GM23338 (cell line): Measurements from ENCODE around the gene TMEM185B. TPM values are rescaled to one million over a fixed set of nuclear protein-coding genes. Genes with fewer than 3 reads are reported as not detected.
"Not testable (repeated sequence)": the region's sequence is repeated elsewhere in the genome, so short reads cannot be mapped to it uniquely, and the experiment has no call there.

Experiments used
- ATAC-seq: fragments of 200-7000 bp; cut with Tn5 transposase; 3 replicates; pipeline ENCODE4 v1.9.1; 2020
- DNase-seq: peaks from one replicate; pipeline ENCODE4 v3.0.0-alpha.2; 2015; ENCODE audit warnings: low spot score
- H2AFZ ChIP-seq: fragments of 200-600 bp; sonication (generic); 2 replicates; pipeline ENCODE4 v1.8.0; 2016; ENCODE audit warnings: antibody characterized with exemption, mild to moderate bottlenecking, moderate library complexity
- H3F3A ChIP-seq: fragments of 200-600 bp; sonication (generic); replicated peaks from 2 replicates; pipeline ENCODE4 v1.8.0; 2017; ENCODE audit warnings: antibody characterized with exemption, mixed run types, low read depth
- H3K27ac ChIP-seq: fragments of 200-600 bp; sonication (generic); 2 replicates; pipeline ENCODE4 v1.6.1; 2016; ENCODE audit warnings: low read depth
- H3K27me3 ChIP-seq: fragments of 200-600 bp; sonication (generic); 2 replicates; pipeline ENCODE4 v1.8.0; 2016; ENCODE audit warnings: mild to moderate bottlenecking, mixed run types, moderate library complexity; ENCODE audit not compliant: insufficient read depth
- H3K36me3 ChIP-seq: fragments of 200-600 bp; sonication (generic); 2 replicates; pipeline ENCODE4 v1.8.0; 2016; ENCODE audit warnings: mild to moderate bottlenecking; ENCODE audit not compliant: insufficient read depth
- H3K4me1 ChIP-seq: fragments of 200-600 bp; sonication (generic); 2 replicates; pipeline ENCODE4 v1.8.0; 2016; ENCODE audit warnings: mild to moderate bottlenecking, moderate library complexity; ENCODE audit not compliant: insufficient read depth
- H3K4me2 ChIP-seq: fragments of 200-600 bp; sonication (generic); 2 replicates; pipeline ENCODE4 v1.7.1; 2017; ENCODE audit warnings: mixed run types
- H3K4me3 ChIP-seq: fragments of 200-600 bp; sonication (generic); 2 replicates; pipeline ENCODE4 v1.6.1; 2016; ENCODE audit warnings: mixed run types
- H3K79me2 ChIP-seq: fragments of 200-600 bp; sonication (generic); replicated peaks from 2 replicates; pipeline ENCODE4 v1.8.0; 2017; ENCODE audit warnings: mild to moderate bottlenecking; ENCODE audit not compliant: insufficient read depth
- H3K9me2 ChIP-seq: fragments of 200-600 bp; sonication (generic); 2 replicates; pipeline ENCODE4 v1.8.0; 2017; ENCODE audit not compliant: insufficient read depth
- H4K20me1 ChIP-seq: fragments of 200-600 bp; sonication (generic); replicated peaks from 2 replicates; pipeline ENCODE4 v1.8.0; 2017; ENCODE audit warnings: mild to moderate bottlenecking; ENCODE audit not compliant: insufficient read depth
- H3K27ac Mint-ChIP-seq: 2 replicates; pipeline ENCODE4 v1.8.0; 2020; ENCODE audit warnings: inconsistent platforms, mild to moderate bottlenecking, moderate library complexity, mixed read lengths
- H3K27me3 Mint-ChIP-seq: 3 replicates; pipeline ENCODE4 v1.8.0; 2022; ENCODE audit warnings: low read depth, mild to moderate bottlenecking, moderate library complexity, mixed read lengths, inconsistent platforms; ENCODE audit not compliant: insufficient read depth, poor library complexity
- H3K36me3 Mint-ChIP-seq: 3 replicates; pipeline ENCODE4 v1.8.0; 2021; ENCODE audit warnings: low read depth, mild to moderate bottlenecking, inconsistent platforms, moderate library complexity, mixed read lengths
- H3K4me1 Mint-ChIP-seq: 3 replicates; pipeline ENCODE4 v1.8.0; 2020; ENCODE audit warnings: mild to moderate bottlenecking, inconsistent platforms, mixed read lengths
- H3K4me3 Mint-ChIP-seq: 3 replicates; pipeline ENCODE4 v1.8.0; 2021; ENCODE audit warnings: moderate library complexity, mild to moderate bottlenecking, inconsistent platforms, mixed read lengths
- H3K9me3 Mint-ChIP-seq: 3 replicates; pipeline ENCODE4 v1.8.0; 2020; ENCODE audit warnings: moderate library complexity, mild to moderate bottlenecking, inconsistent platforms, mixed read lengths
- CREB1 ChIP-seq: fragments of 250-450 bp; sonication (Bioruptor Pico); IDR thresholded peaks from 2 replicates; pipeline ENCODE4 v1.5.0; 2020; ENCODE audit warnings: low read depth, mild to moderate bottlenecking, moderate library complexity
- EZH2 ChIP-seq: fragments of 200-600 bp; sonication (generic); IDR thresholded peaks from one replicate; pipeline ENCODE4 v1.8.0; 2017; ENCODE audit warnings: antibody characterized with exemption, mild to moderate bottlenecking, low read depth; ENCODE audit not compliant: unreplicated experiment
- EZH2phosphoT487 ChIP-seq: fragments of 200-600 bp; sonication (generic); IDR thresholded peaks from one replicate; pipeline ENCODE4 v1.8.1; 2018; ENCODE audit warnings: antibody characterized with exemption; ENCODE audit not compliant: unreplicated experiment
- JUNB ChIP-seq: IDR thresholded peaks from one replicate; pipeline ENCODE4 v1.6.1; 2016; ENCODE audit warnings: antibody characterized with exemption; ENCODE audit not compliant: unreplicated experiment
- NANOG ChIP-seq: IDR thresholded peaks from 2 replicates; pipeline ENCODE4 v1.6.1; 2016; ENCODE audit warnings: antibody characterized with exemption, borderline replicate concordance
- POLR2AphosphoS5 ChIP-seq: IDR thresholded peaks from 2 replicates; pipeline ENCODE4 v1.6.1; 2016; ENCODE audit warnings: antibody characterized with exemption, low read depth
- STAT1 ChIP-seq: IDR thresholded peaks from one replicate; pipeline ENCODE4 v1.6.1; 2016; ENCODE audit warnings: antibody characterized with exemption; ENCODE audit not compliant: unreplicated experiment
- ZNF114 ChIP-seq: fragments of 250-450 bp; sonication (Bioruptor Pico); IDR thresholded peaks from 2 replicates; pipeline ENCODE4 v1.5.0; 2020; ENCODE audit warnings: mild to moderate bottlenecking, moderate library complexity
- ZNF331 ChIP-seq: fragments of 250-450 bp; sonication (Bioruptor Pico); IDR thresholded peaks from 2 replicates; pipeline ENCODE4 v1.5.0; 2020; ENCODE audit warnings: low read depth, mild to moderate bottlenecking, moderate library complexity
- polyA plus RNA-seq: library from polyadenylated mRNA; unstranded; fragments of >200 nt; fragmentation: Nextera tagmentation; extraction: Ambion mirVana; gene quantifications from 2 replicates; pipeline ENCODE4 v1.2.1, GENCODE V29; 2016
- total RNA-seq: library from RNA; depleted of rRNA; stranded (reverse); fragments of >200 nt; shearing (Covaris generic); gene quantifications from 2 replicates; pipeline ENCODE4 v1.2.3, GENCODE V29; 2014
- TF ChIP-seq, protein P1 (sequence below), 2 experiments: fragments of 200-600 bp in 1 of 2; sonication (generic) in 1 of 2; conservative IDR thresholded peaks; 2 replicates each; pipeline versions ENCODE4 v1.5.1 to v1.6.1; 2016 to 2017; ENCODE audit warnings: antibody characterized with exemption in 2 of 2, low read depth in 2 of 2, mild to moderate bottlenecking in 2 of 2, moderate library complexity in 1 of 2
- TF ChIP-seq, protein P2 (sequence below): IDR thresholded peaks from one replicate; pipeline ENCODE4 v1.6.1; 2018; ENCODE audit warnings: antibody characterized with exemption; ENCODE audit not compliant: unreplicated experiment
- TF ChIP-seq, protein P3 (sequence below): fragments of 250-450 bp; sonication (Bioruptor Pico); IDR thresholded peaks from 2 replicates; pipeline ENCODE4 v1.5.0; 2020; ENCODE audit warnings: mild to moderate bottlenecking, moderate library complexity

TMEM185B gene
- total and polyA plus RNA-seq, 2 experiments from 2014 or later = 3.9 to 24.4 TPM

DNA sequence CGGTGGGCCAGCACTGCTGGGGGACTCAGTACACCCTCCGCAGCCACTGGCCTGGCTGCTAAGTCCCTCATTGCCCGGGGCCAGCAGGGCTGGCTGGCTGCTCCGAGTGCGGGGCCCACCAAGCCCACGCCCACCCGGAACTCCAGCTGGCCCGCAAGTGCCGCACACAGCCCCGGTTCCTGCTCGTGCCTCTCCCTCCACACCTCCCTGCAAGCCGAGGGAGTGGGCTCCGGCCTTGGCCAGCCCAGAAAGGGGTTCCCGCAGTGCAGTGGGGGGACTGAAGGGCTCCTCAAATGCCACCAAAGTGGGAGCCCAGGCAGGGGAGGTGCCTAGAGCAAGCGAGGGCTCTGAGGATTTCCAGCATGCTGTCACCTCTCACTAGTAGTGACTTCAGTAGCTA is 36.7 kb upstream of the TMEM185B start:
- not testable (repeated sequence) for ATAC-seq, H3K4me1 ChIP-seq, H3K4me1 Mint-ChIP-seq

DNA sequence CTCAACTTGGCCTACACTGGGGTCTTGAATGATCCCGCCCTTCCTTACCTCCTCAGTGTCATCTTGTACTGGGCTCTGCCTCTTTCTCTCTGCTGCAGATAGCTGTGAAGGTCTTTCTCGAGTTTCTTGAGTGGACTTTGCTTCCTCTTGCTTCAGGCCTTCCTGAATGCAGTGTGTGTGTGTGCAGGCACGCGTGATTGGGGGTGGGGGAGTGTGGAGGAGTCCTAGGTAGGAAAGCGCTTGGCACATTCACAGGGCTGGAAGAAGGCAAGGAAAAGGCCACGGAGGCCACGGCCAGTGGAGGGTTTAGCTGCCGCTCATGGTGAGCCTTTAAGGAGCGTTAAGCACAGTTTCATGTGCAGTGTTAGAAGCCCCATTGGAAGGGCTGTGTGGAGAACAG is 35.0 kb upstream of the TMEM185B start:
- ATAC-seq (no peak), DNase-seq (no peak)
- Mint-ChIP-seq H3K27ac (no peak overlapping the region), H3K4me3 (no peak overlapping the region), H3K27me3 (peaks cover 18% of the 10 kb centered on the region), H3K36me3 (peaks cover 11% of the 10 kb centered on the region), H3K9me3 (peaks cover 7% of the 10 kb centered on the region; the same call in 2 of the 3 replicates), H3K4me1 (peaks cover 18% of the 10 kb centered on the region; the same call in 2 of the 3 replicates)
- Histone ChIP-seq H3K4me2 (no peak overlapping the region), H3K4me3 (no peak overlapping the region), H3K36me3 (no peaks in the 10 kb centered on the region), H3K9me2 (peaks cover 6% of the 10 kb centered on the region; the same call in 1 of the 2 replicates), H3K27ac (no peak overlapping the region), H3K79me2 (peaks cover 12% of the 10 kb centered on the region; the same call in 1 of the 2 replicates), H2AFZ (no peak overlapping the region), H3K4me1 (peaks cover 8% of the 10 kb centered on the region), H4K20me1 (peaks cover 4% of the 10 kb centered on the region), H3K27me3 (peaks cover 23% of the 10 kb centered on the region), H3F3A (peaks cover 12% of the 10 kb centered on the region; the same call in 1 of the 2 replicates)
- TF ChIP-seq, protein P1, sequence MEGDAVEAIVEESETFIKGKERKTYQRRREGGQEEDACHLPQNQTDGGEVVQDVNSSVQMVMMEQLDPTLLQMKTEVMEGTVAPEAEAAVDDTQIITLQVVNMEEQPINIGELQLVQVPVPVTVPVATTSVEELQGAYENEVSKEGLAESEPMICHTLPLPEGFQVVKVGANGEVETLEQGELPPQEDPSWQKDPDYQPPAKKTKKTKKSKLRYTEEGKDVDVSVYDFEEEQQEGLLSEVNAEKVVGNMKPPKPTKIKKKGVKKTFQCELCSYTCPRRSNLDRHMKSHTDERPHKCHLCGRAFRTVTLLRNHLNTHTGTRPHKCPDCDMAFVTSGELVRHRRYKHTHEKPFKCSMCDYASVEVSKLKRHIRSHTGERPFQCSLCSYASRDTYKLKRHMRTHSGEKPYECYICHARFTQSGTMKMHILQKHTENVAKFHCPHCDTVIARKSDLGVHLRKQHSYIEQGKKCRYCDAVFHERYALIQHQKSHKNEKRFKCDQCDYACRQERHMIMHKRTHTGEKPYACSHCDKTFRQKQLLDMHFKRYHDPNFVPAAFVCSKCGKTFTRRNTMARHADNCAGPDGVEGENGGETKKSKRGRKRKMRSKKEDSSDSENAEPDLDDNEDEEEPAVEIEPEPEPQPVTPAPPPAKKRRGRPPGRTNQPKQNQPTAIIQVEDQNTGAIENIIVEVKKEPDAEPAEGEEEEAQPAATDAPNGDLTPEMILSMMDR (conservative IDR thresholded peaks at IDR 0.05; ENCODE audit: low read depth in 2 of 2) = no peak
- TF ChIP-seq, protein P2, sequence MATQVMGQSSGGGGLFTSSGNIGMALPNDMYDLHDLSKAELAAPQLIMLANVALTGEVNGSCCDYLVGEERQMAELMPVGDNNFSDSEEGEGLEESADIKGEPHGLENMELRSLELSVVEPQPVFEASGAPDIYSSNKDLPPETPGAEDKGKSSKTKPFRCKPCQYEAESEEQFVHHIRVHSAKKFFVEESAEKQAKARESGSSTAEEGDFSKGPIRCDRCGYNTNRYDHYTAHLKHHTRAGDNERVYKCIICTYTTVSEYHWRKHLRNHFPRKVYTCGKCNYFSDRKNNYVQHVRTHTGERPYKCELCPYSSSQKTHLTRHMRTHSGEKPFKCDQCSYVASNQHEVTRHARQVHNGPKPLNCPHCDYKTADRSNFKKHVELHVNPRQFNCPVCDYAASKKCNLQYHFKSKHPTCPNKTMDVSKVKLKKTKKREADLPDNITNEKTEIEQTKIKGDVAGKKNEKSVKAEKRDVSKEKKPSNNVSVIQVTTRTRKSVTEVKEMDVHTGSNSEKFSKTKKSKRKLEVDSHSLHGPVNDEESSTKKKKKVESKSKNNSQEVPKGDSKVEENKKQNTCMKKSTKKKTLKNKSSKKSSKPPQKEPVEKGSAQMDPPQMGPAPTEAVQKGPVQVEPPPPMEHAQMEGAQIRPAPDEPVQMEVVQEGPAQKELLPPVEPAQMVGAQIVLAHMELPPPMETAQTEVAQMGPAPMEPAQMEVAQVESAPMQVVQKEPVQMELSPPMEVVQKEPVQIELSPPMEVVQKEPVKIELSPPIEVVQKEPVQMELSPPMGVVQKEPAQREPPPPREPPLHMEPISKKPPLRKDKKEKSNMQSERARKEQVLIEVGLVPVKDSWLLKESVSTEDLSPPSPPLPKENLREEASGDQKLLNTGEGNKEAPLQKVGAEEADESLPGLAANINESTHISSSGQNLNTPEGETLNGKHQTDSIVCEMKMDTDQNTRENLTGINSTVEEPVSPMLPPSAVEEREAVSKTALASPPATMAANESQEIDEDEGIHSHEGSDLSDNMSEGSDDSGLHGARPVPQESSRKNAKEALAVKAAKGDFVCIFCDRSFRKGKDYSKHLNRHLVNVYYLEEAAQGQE = no peak
- TF ChIP-seq NANOG (no peak), STAT1 (no peak), EZH2 (no peak), ZNF114 (CRISPR knock-in tag) (no peak), JUNB (no peak), CREB1 (CRISPR knock-in tag) (no peak), EZH2phosphoT487 (no peak), ZNF331 (CRISPR knock-in tag) (no peak), POLR2AphosphoS5 (no peak)
- TF ChIP-seq, protein P3, sequence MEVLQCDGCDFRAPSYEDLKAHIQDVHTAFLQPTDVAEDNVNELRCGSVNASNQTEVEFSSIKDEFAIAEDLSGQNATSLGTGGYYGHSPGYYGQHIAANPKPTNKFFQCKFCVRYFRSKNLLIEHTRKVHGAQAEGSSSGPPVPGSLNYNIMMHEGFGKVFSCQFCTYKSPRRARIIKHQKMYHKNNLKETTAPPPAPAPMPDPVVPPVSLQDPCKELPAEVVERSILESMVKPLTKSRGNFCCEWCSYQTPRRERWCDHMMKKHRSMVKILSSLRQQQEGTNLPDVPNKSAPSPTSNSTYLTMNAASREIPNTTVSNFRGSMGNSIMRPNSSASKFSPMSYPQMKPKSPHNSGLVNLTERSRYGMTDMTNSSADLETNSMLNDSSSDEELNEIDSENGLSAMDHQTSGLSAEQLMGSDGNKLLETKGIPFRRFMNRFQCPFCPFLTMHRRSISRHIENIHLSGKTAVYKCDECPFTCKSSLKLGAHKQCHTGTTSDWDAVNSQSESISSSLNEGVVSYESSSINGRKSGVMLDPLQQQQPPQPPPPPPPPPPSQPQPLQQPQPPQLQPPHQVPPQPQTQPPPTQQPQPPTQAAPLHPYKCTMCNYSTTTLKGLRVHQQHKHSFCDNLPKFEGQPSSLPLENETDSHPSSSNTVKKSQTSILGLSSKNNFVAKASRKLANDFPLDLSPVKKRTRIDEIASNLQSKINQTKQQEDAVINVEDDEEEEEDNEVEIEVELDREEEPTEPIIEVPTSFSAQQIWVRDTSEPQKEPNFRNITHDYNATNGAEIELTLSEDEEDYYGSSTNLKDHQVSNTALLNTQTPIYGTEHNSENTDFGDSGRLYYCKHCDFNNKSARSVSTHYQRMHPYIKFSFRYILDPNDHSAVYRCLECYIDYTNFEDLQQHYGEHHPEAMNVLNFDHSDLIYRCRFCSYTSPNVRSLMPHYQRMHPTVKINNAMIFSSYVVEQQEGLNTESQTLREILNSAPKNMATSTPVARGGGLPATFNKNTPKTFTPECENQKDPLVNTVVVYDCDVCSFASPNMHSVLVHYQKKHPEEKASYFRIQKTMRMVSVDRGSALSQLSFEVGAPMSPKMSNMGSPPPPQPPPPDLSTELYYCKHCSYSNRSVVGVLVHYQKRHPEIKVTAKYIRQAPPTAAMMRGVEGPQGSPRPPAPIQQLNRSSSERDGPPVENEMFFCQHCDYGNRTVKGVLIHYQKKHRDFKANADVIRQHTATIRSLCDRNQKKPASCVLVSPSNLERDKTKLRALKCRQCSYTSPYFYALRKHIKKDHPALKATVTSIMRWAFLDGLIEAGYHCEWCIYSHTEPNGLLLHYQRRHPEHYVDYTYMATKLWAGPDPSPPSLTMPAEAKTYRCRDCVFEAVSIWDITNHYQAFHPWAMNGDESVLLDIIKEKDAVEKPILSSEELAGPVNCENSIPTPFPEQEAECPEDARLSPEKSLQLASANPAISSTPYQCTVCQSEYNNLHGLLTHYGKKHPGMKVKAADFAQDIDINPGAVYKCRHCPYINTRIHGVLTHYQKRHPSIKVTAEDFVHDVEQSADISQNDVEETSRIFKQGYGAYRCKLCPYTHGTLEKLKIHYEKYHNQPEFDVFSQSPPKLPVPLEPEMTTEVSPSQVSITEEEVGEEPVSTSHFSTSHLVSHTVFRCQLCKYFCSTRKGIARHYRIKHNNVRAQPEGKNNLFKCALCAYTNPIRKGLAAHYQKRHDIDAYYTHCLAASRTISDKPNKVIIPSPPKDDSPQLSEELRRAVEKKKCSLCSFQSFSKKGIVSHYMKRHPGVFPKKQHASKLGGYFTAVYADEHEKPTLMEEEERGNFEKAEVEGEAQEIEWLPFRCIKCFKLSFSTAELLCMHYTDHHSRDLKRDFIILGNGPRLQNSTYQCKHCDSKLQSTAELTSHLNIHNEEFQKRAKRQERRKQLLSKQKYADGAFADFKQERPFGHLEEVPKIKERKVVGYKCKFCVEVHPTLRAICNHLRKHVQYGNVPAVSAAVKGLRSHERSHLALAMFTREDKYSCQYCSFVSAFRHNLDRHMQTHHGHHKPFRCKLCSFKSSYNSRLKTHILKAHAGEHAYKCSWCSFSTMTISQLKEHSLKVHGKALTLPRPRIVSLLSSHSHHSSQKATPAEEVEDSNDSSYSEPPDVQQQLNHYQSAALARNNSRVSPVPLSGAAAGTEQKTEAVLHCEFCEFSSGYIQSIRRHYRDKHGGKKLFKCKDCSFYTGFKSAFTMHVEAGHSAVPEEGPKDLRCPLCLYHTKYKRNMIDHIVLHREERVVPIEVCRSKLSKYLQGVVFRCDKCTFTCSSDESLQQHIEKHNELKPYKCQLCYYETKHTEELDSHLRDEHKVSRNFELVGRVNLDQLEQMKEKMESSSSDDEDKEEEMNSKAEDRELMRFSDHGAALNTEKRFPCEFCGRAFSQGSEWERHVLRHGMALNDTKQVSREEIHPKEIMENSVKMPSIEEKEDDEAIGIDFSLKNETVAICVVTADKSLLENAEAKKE (CRISPR knock-in tag) = no peak

More for the DNA sequence above, 36.7 kb upstream of the TMEM185B start:
- H3K9me2 ChIP-seq, H3K4me3 ChIP-seq, H4K20me1 ChIP-seq, H3K4me2 ChIP-seq, H3K27me3 Mint-ChIP-seq, H3K79me2 ChIP-seq, H3K27me3 ChIP-seq, DNase-seq, H3K27ac Mint-ChIP-seq, H3K27ac ChIP-seq, H3K4me3 Mint-ChIP-seq, H3F3A ChIP-seq, H2AFZ ChIP-seq, H3K36me3 ChIP-seq, H3K9me3 Mint-ChIP-seq: not testable (repeated sequence)
- peaks cover 11% of the 10 kb centered on the region for H3K36me3 Mint-ChIP-seq
